ENCODE measurements around the gene USF1. TPM values are rescaled to one million over a fixed set of nuclear protein-coding genes. Genes with fewer than 3 reads are reported as not detected.

Gene USF1
- total RNA-seq, 1 donor from 2014 or later = 31.7 TPM

GRCh38 chr1:161086457-161086856, 40.7 kb upstream of the USF1 start:
- Histone ChIP-seq H3K4me3 (no peak overlapping the region), H3K36me3 (no peaks in the 10 kb centered on the region), H3K27ac (replicated peaks) (no peak overlapping the region), H3K9me3 (replicated peaks) (no peaks in the 10 kb centered on the region), H3K27me3 (ENCODE audit: low read depth) (peaks cover 8% of the 10 kb centered on the region), H3K4me1 (no peaks in the 10 kb centered on the region)
- TF ChIP-seq CTCF (IDR thresholded peaks at IDR 0.05; ENCODE audit: borderline replicate concordance) = no peak
- no peak for DNase-seq
- intact Hi-C loops (cut with micrococcal nuclease) = no loop called here

DNA sequence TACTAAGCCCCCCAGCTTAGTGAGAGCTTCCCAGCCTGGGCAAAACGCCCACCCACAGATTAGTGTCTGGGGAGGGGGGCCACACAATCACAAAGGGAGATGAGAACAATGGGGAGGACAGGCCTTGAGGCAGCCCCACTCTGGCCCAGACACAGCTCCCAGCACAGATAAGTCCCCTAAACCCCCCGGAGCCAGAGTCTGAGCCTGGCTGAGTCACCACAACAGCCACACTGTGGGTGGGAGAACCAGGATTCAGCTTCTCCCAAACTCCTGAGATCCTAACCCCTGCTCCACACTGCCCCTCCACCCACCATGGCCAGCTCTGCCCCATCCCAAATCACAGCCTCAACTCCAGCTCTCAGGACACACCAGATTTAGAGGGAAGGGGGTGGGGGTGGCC, 39.4 kb upstream of the USF1 start:
- no peak overlapping the region for H3K27ac ChIP-seq (replicated peaks)
- no peak for DNase-seq
- TF ChIP-seq CTCF (IDR thresholded peaks at IDR 0.05; ENCODE audit: borderline replicate concordance) = no peak
- H3K4me3 ChIP-seq = no peak overlapping the region
- H3K27me3 ChIP-seq (ENCODE audit: low read depth) = peaks cover 8% of the 10 kb centered on the region
- intact Hi-C loops (cut with micrococcal nuclease) = no loop called here
- no peaks in the 10 kb centered on the region for H3K9me3 ChIP-seq (replicated peaks)
- H3K4me1 ChIP-seq = no peaks in the 10 kb centered on the region
- H3K36me3 ChIP-seq = no peaks in the 10 kb centered on the region

DNA sequence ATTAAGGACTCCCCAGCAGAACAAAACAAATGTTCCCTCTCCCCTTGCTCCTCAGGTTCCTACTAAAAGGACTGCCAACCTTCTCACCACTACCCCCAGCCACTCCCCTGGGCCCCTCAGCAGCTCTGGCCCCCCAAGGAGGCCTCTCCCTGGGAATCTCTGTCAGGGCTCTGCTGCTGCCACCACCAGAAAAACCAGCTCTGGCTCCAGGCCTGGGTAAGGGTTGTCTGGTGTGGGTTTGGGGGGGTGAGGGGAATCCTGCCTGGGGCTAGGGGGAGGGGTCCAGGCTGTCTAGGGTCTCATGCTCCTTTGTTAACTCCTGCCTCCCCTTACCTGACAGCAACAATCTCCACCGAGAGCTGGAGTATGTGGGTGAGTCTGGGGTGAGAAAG, 38.8 kb upstream of the USF1 start:
- H3K27me3 ChIP-seq (ENCODE audit: low read depth) = peaks cover 11% of the 10 kb centered on the region
- DNase-seq = no peak
- H3K9me3 ChIP-seq (replicated peaks) = no peaks in the 10 kb centered on the region
- intact Hi-C loops (cut with micrococcal nuclease) = no loop called here
- no peak overlapping the region for H3K27ac ChIP-seq (replicated peaks)
- no peak for TF ChIP-seq CTCF (IDR thresholded peaks at IDR 0.05; ENCODE audit: borderline replicate concordance)
- H3K36me3 ChIP-seq = no peaks in the 10 kb centered on the region
- no peaks in the 10 kb centered on the region for H3K4me1 ChIP-seq
- H3K4me3 ChIP-seq = no peak overlapping the region

DNA sequence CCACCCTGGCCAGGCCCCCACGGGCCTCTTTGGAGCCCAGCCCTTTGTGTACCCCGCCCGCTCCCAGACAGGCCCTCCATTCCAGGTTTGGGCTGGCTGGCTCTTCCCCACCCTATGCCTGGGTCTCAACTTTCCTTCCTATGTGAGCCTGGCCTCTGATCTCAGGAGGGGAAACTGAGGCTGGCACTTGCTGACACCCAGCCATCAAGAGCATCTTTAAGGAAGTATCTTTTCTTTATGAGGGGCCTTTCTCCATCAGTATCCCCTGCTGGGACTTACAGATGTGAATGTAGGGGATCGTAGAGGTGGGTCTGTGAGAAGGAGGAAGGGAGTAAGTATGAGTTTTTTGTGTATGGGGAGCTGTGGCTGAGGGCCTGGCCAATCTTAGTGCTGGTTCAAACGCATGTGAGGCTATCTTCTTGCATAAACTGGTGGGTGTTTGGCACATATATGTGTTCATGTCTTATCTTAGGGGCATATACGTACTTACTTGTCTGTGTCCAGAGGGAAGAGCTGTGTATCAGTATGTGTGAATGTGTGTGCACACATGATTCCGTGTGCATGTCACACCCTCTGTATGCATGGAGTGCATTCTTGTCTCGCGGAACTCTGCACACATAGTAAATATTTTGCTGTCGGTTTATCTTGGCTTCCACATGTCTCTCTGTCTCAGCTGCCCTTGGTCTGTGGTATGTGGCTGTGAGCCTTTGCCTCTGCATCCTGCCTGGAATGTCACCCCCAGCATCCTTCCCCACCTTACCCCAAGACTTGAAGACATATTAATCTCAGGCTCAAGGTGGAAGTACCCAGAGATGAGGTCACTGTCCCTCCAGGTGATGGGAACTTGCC, 38.2 kb upstream of the USF1 start:
- H3K4me3 ChIP-seq = no peak overlapping the region
- no peaks in the 10 kb centered on the region for H3K36me3 ChIP-seq
- H3K27me3 ChIP-seq (ENCODE audit: low read depth) = peaks cover 11% of the 10 kb centered on the region
- intact Hi-C loops (cut with micrococcal nuclease) = no loop called here
- no peaks in the 10 kb centered on the region for H3K4me1 ChIP-seq
- H3K27ac ChIP-seq (replicated peaks) = no peak overlapping the region
- no peaks in the 10 kb centered on the region for H3K9me3 ChIP-seq (replicated peaks)
- DNase-seq = no peak
- TF ChIP-seq CTCF (IDR thresholded peaks at IDR 0.05; ENCODE audit: borderline replicate concordance) = no peak

DNA sequence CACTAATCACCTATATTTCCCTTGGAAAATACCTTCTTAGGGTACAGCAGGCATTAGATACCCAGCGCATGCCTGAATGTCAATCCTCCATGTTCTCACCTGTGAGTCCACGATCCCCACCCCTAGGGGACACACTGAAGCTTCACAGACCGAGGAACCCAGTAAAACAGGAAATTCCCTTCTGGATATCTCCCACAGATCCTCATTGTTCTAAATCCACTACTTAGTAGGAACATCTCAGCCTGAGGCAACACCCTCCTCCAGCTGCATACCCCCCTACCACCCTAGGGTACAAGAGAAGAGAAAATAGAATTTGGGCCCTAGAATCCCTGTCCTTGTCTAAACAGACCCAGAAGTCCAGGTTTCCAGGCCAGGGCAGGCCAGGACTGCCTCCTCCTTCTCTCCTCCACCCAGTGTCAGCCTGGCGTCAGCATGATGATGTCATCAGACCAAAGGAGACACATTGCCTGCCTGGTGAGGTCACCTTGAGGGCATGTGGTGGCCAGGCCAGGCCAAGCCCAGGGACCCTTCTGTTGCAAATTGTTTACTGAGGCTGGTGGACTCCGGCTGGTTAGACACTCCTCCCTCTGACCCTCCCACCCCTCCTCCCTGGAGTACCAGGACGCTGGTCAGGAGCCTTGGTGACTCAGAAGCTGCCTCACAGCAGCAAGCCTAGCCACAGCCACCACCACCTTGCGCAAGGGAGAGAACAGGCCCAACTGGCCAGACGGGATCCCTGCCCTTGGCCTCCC, 37.4 kb upstream of the USF1 start:
- intact Hi-C loops (cut with micrococcal nuclease) = no loop called here
- Histone ChIP-seq H3K4me3 (no peak overlapping the region), H3K27ac (replicated peaks) (peak overlapping the region; percentile 19), H3K4me1 (no peaks in the 10 kb centered on the region), H3K9me3 (replicated peaks) (no peaks in the 10 kb centered on the region), H3K36me3 (no peaks in the 10 kb centered on the region), H3K27me3 (ENCODE audit: low read depth) (peaks cover 19% of the 10 kb centered on the region)
- peak; percentile 57 for DNase-seq
- TF ChIP-seq CTCF (IDR thresholded peaks at IDR 0.05; ENCODE audit: borderline replicate concordance) = no peak

Measured in left ventricle myocardium inferior (tissue), 1 donor.